Thyroid gland (tissue), 4 donors: ENCODE measurements around the gene VWF. TPM values are rescaled to one million over a fixed set of nuclear protein-coding genes. Genes with fewer than 3 reads are reported as not detected.

Experiments used
- DNase-seq, 2 donors: peaks; one replicate each; pipeline ENCODE4 v3.0.0-alpha.2; 2019
- H3K27ac ChIP-seq, 3 donors: fragments of 200-600 bp; sonication (generic); 1 replicate in 2 of 3; 2 replicates in 1 of 3; pipeline ENCODE4 v1.5.1; 2016 to 2019; ENCODE audit warnings: mild to moderate bottlenecking in 1 of 3, moderate library complexity in 1 of 3
- H3K27me3 ChIP-seq: fragments of 200-600 bp; sonication (generic); one replicate; pipeline ENCODE4 v1.5.1; 2019
- H3K36me3 ChIP-seq, 2 donors: fragments of 200-600 bp; sonication (generic); one replicate each; pipeline ENCODE4 v1.5.1; 2016 to 2019
- H3K4me1 ChIP-seq, 2 donors: fragments of 200-600 bp; sonication (generic); one replicate each; pipeline ENCODE4 v1.5.1; 2017 to 2019
- H3K4me3 ChIP-seq, 3 donors: fragments of 200-600 bp; sonication (generic); replicated peaks in 1 of 3; 1 replicate in 2 of 3; 2 replicates in 1 of 3; pipeline ENCODE4 v1.5.1; 2016; ENCODE audit warnings: mild to moderate bottlenecking in 1 of 3
- H3K9me3 ChIP-seq: fragments of 200-600 bp; sonication (generic); one replicate; pipeline ENCODE4 v1.5.1; 2017
- POLR2A ChIP-seq, 2 donors: fragments of 450-650 bp; IDR thresholded peaks; one replicate each; pipeline ENCODE4 v1.6.1; 2017; ENCODE audit warnings: antibody characterized with exemption in 2 of 2, mild to moderate bottlenecking in 2 of 2, moderate library complexity in 1 of 2
- WGBS, 2 donors: methylation state at CpG; one replicate each; pipeline ENCODE4 v1.1.5; 2017; 5-methylcytosine and 5-hydroxymethylcytosine counted together
- intact Hi-C: fragments of 100-400 bp; cut with DNase I; formaldehyde crosslinking; loops from one replicate; pipeline ENCODE4 v1.15.1; 2023
- total RNA-seq, 4 donors: library from RNA; depleted of rRNA; stranded (reverse); fragments of >200 nt; gene quantifications; one replicate each; pipeline ENCODE4 v1.2.3, GENCODE V29; 2016
- TF ChIP-seq, protein P1 (sequence below), 6 experiments: fragments of 200-600 bp in 3 of 6; fragments of 450-650 bp in 3 of 6; sonication (generic) in 3 of 6; IDR thresholded peaks; one replicate each; pipeline ENCODE4 v1.5.1; 2016 to 2019; ENCODE audit warnings: antibody characterized with exemption in 6 of 6, mild to moderate bottlenecking in 2 of 6, inconsistent platforms in 1 of 6, moderate library complexity in 1 of 6

VWF gene
- total RNA-seq, 4 donors from 2014 or later = 54.3 to 169 (median 98.5) TPM

DNA sequence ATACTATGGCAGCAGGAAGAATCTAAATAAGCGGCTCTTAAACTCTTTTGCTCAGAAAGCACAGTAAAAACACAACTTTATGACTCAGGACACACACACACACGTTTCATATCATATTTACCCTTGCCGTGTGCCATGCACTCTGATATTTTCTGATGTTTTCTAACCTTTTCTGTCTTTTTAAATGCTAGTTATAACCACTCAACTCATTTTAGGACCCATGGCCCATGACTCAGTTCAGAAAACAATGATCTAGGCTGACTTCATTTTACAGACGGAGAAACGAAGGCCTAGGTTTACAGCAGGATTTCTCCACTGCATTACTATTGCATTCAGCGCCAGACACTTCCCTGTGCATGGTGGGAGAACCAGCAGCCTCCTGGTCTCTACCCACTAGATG is 9.1 kb downstream of the VWF start:
- 88 to 94% methylated on average over 6 of the region's 6 CpGs for WGBS, 2 donors
- Histone ChIP-seq H3K36me3 (no peaks in the 10 kb centered on the region), H3K4me1 (peaks cover 7 to 26% of the 10 kb centered on the region in 2 donors), H3K27me3 (no peaks in the 10 kb centered on the region), H3K4me3 (no peak overlapping the region), H3K9me3 (no peaks in the 10 kb centered on the region), H3K27ac (peak overlapping the region in 2 of 3 donors; percentile 54 to 57)
- TF ChIP-seq, protein P1, sequence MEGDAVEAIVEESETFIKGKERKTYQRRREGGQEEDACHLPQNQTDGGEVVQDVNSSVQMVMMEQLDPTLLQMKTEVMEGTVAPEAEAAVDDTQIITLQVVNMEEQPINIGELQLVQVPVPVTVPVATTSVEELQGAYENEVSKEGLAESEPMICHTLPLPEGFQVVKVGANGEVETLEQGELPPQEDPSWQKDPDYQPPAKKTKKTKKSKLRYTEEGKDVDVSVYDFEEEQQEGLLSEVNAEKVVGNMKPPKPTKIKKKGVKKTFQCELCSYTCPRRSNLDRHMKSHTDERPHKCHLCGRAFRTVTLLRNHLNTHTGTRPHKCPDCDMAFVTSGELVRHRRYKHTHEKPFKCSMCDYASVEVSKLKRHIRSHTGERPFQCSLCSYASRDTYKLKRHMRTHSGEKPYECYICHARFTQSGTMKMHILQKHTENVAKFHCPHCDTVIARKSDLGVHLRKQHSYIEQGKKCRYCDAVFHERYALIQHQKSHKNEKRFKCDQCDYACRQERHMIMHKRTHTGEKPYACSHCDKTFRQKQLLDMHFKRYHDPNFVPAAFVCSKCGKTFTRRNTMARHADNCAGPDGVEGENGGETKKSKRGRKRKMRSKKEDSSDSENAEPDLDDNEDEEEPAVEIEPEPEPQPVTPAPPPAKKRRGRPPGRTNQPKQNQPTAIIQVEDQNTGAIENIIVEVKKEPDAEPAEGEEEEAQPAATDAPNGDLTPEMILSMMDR (IDR thresholded peaks at IDR 0.05) = no peak
- no peak for TF ChIP-seq POLR2A (IDR thresholded peaks at IDR 0.05)
- DNase-seq = no peak
- intact Hi-C loops = no loop called here

GRCh38 chr12:6114476-6114870 is 10.0 kb downstream of the VWF start:
- Histone ChIP-seq H3K27ac (peak overlapping the region in 2 of 3 donors; percentile 52 to 57), H3K4me1 (peaks cover 7 to 21% of the 10 kb centered on the region in 2 donors), H3K36me3 (no peaks in the 10 kb centered on the region), H3K9me3 (no peaks in the 10 kb centered on the region), H3K4me3 (no peak overlapping the region), H3K27me3 (no peaks in the 10 kb centered on the region)
- TF ChIP-seq POLR2A (IDR thresholded peaks at IDR 0.05) = no peak
- TF ChIP-seq, protein P1 (IDR thresholded peaks at IDR 0.05) = no peak
- peak; percentile 45 to 47 for DNase-seq
- 48 to 64% methylated on average over 4 to 6 of the region's 6 CpGs for WGBS, 2 donors
- intact Hi-C loops = no loop called here

- H3K27me3 ChIP-seq = no peaks in the 10 kb centered on the region
- intact Hi-C loops = no loop called here
- peak; percentile 57 to 63 for DNase-seq
- peaks cover 7 to 21% of the 10 kb centered on the region in 2 donors for H3K4me1 ChIP-seq
- TF ChIP-seq POLR2A (IDR thresholded peaks at IDR 0.05) = no peak
- TF ChIP-seq, protein P1 (IDR thresholded peaks at IDR 0.05) = no peak
- 64 to 70% methylated on average over 7 to 11 of the region's 11 CpGs for WGBS, 2 donors
- H3K4me3 ChIP-seq = no peak overlapping the region
- no peaks in the 10 kb centered on the region for H3K36me3 ChIP-seq
- H3K9me3 ChIP-seq = no peaks in the 10 kb centered on the region
- peak overlapping the region in 2 of 3 donors; percentile 52 to 57 for H3K27ac ChIP-seq
Observed at GRCh38 chr12:6113691-6114475, 10.6 kb downstream of the VWF start.

- H3K27me3 ChIP-seq = no peaks in the 10 kb centered on the region
- intact Hi-C loops = no loop called here
- H3K36me3 ChIP-seq = no peaks in the 10 kb centered on the region
- TF ChIP-seq, protein P1 (IDR thresholded peaks at IDR 0.05) = no peak
- TF ChIP-seq POLR2A (IDR thresholded peaks at IDR 0.05) = no peak
- peaks cover 7 to 21% of the 10 kb centered on the region in 2 donors for H3K4me1 ChIP-seq
- no peak overlapping the region for H3K4me3 ChIP-seq
- DNase-seq = no peak
- 77 to 86% methylated on average over 5 of the region's 5 CpGs for WGBS, 2 donors
- no peaks in the 10 kb centered on the region for H3K9me3 ChIP-seq
- H3K27ac ChIP-seq = no peak overlapping the region
Observed at GRCh38 chr12:6112004-6112403, 12.5 kb downstream of the VWF start.

- Histone ChIP-seq H3K27ac (no peak overlapping the region), H3K4me1 (peaks cover 7 to 21% of the 10 kb centered on the region in 2 donors), H3K4me3 (no peak overlapping the region), H3K27me3 (no peaks in the 10 kb centered on the region), H3K9me3 (no peaks in the 10 kb centered on the region), H3K36me3 (no peaks in the 10 kb centered on the region)
- no peak for DNase-seq
- 94 to 97% methylated on average over 4 of the region's 4 CpGs for WGBS, 2 donors
- intact Hi-C loops = no loop called here
- TF ChIP-seq, protein P1 (IDR thresholded peaks at IDR 0.05) = no peak
- no peak for TF ChIP-seq POLR2A (IDR thresholded peaks at IDR 0.05)
Observed at GRCh38 chr12:6110006-6110405, 14.5 kb downstream of the VWF start.
